PC-9 (cell line): ENCODE results near the gene INSIG2.

Source experiments
- CTCF ChIP-seq: fragments of 200-600 bp; sonication (generic); conservative IDR thresholded peaks from 2 replicates; pipeline ENCODE4 v1.6.1; 2017; ENCODE audit warnings: mixed run types, antibody characterized with exemption, mild to moderate bottlenecking, moderate library complexity
- EZH2 ChIP-seq: fragments of 200-600 bp; sonication (generic); IDR thresholded peaks from 2 replicates; pipeline ENCODE4 v1.8.0; 2017; ENCODE audit warnings: antibody characterized with exemption, low read depth

GRCh38 chr2:118065015-118065706 lies 23.1 kb upstream of the INSIG2 start:
- TF ChIP-seq CTCF, result no peak
- no peak for TF ChIP-seq EZH2
